Hypothalamus (tissue), 51 donors: ENCODE measurements around the gene LCOR.
A peak's percentile ranks its signal among the peaks of the same experiment; 100 is the strongest.
"Not testable (repeated sequence)": the region's sequence is repeated elsewhere in the genome, so short reads cannot be mapped to it uniquely, and the experiment has no call there.

Source experiments
- DNase-seq, 51 donors: peaks; one replicate each; lab custom pipeline; 2025; lab: John Stamatoyannopoulos, UW

LCOR gene

DNA sequence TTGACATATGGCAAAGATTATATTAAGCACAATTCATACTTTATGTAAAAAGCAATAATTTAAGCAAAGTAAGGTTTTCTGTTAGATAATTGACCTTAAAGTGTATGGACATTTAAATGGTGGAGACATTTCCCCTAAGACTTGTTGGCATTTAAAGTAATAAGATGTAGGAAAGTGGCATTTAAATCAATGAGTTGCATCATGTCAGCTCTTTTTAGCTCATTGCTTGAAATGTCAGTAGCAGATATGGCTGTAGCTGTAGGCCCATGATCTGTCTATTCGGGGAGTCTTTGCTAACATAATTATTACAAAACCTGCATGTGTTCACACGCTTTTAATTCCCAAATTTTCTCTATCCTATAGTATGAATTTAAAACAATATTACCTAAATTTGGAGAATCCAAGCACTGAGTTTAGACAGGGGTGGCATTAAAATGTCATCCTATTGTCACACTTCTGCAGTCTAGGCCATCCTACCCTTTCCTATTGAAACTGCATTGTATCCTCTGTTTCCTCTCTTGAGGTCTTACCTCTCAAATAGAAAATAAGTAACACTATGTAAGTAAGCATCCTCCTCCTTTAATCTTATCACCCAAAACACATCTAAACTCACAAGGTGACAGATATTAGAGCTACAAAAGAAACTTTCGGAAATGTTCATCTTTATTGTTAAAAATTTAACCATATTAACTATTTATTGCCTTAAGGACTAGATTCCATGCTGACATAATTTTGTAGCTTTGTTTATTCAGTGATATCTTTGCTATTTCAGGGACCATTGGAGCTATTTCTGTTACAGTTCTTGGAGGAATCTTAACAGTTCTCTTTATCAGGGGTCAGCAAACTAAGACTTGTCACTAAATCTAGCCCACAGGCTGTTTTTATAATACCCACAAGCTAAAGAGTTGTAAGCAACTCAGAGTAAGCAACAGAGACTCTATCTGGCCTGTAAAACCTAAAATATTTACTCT, 91.2 kb downstream of the LCOR start:
- no peak for DNase-seq

- DNase-seq = no peak
Measured at GRCh38 chr10:96924861-96925260, 92.8 kb downstream of the LCOR start.

DNA sequence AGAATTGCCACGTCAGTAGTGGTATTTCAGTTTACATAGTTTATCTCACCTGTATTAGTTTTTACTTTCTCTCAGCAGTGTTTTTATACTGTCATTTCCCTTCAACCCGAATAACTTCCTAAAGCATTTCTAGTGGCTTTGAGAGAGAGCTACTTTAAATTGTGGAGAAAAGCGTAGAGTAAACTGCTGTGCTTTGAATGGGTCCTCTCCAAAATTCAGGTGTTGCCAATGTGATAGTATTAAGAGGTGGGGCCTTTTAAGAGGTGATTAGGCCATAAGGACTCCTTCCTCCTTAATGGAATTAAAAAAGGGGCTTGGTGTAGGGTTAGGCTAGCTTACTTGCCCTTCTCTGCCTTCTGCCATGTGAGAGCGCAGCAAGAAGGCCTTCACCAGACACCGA, 98.4 kb downstream of the LCOR start:
- DNase-seq = no peak

GRCh38 chr10:96935148-96935547, 103.0 kb downstream of the LCOR start:
- DNase-seq = no peak

GRCh38 chr10:96935810-96936209, 103.7 kb downstream of the LCOR start:
- DNase-seq = no peak

DNA sequence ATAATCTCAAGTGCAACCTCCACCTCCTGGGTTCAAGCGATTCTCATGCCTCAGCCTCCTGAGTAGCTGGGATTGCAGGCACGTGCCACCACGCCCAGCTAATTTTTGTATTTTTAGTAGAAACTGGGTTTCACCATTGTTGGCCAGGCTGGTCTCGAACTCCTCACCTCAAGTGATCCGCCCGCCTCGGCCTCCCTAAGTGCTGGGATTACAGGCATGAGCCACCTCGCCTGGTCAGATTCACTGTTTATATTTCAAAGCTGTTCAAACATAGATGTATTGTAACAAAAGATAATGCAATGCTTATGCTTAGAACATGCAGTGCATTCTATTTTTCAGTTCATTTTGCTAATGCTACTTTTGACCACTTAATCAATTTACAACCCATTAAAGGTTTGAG, 111.1 kb downstream of the LCOR start:
- not testable (repeated sequence) for DNase-seq

DNA sequence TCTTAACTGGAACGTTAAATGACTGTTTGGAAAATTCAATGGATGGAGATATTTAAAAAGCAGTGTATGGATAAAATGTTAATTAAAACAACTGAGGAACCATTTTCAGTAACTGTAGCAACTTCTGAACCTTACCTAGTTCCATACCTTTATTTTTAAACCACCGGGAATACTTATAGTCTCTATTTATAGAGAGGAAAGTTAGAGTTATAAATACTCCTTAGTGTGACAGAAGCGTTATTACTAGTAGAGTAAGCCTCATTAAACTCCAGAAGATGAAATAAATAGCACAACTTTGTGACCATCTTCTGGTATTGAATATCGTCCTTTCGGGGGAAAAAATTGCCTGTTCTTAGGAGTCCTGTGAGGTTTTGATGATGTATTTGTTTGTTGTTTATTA, 114.9 kb downstream of the LCOR start:
- no peak for DNase-seq

DNA sequence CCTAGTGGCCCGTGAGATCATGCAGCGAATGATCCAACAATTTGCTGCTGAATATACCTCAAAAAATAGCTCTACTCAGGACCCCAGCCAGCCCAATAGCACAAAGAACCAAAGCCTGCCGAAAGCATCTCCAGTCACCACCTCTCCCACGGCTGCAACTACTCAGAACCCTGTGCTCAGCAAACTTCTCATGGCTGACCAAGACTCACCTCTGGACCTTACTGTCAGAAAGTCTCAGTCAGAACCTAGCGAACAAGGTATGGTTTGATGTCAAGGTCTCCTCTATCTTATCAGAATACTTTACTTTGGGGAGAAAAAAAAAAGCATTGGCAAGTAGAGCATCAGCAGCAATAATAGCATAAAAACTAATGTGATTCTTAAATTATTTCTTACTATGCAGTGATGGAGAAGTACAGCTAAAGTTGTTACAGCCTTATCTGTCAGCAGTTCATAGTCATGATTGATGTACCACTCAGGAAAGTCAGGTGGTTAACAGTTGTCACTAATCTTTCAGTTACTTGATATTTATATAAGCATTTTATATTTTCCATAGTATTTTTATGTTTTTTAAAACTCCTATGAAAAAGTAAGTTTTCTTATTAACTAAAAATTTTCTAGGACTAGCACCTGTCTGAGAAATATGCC, 117.1 kb downstream of the LCOR start:
- DNase-seq = no peak

GRCh38 chr10:96951954-96952353, 119.9 kb downstream of the LCOR start:
- no peak for DNase-seq

DNA sequence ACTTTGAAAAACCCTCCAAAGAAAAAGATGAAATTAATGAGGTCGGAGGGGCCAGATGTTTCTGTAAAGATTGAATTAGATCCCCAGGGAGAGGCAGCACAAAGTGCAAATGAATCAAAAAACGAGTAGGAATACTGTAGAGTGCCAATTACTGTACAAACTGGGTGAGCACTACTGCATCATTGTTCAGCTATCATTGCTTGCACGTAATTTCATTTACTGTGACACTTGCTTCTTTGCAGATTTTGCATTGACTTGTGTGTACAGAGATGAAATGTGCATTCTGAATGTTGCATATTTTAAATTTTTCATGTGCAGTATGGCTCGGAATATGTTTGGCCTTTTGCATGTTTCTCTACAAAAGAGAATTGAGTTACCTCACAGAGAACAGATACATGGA, 123.7 kb downstream of the LCOR start:
- no peak for DNase-seq

DNA sequence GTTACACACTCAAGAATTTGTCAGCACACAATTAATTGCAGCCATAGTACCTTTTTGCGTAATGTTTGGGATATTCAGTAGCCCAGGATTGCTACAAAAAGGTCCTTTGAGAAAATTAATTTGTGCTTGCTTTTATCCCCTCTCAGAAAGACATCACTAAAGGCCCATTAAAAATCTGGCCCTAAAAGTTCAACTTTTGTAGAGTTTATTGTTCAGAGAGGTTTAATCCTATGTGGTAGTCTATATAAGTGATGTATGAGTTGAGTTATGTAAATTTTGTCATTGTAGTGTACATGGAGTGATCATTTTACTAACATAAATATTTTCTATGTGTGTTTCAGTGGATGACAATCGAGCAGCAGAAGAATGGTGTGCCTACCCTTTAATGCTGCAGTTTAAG, 126.0 kb downstream of the LCOR start:
- no peak for DNase-seq

DNA sequence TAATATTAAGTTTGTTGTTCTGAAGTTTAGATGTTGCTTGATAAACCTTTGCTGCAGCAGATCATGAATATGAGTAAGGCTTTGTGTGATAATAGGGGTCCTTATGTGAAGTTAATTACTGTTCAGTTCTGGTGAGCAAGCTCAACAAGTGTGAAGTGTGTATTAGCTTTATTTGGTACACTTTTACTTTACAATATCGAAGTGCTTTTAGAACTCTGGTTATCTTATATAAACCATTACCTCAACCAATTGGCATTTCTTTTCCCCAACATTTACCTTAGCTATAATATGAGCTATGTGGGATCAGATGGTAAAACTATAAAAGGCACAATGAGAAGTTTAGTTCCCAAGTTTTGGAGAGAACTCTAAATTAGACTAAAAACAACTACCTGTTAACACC, 127.6 kb downstream of the LCOR start:
- no peak for DNase-seq

GRCh38 chr10:96960872-96961271, 128.8 kb downstream of the LCOR start:
- no peak for DNase-seq

- DNase-seq = peak in 1 of 51 donors; percentile 14
Measured at GRCh38 chr10:96964131-96964530, 132.0 kb downstream of the LCOR start.

DNA sequence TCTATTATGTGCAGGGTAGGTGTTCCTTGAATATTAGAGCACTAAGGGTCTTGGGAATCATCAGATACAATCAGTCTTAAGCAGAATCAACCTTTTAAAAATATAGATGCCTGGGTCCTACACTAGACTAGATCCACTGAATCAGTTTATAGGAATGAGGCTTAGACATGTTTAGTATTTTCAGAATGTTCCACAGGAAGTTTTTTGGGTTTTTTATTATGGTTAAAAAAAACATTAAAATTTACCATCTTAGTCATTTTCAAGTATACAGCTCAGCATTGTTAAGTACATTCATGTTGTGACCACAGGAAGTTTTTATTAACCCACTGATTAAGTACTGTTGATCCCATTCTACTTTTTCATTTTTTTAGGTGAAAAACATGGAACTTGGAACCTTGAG, 135.7 kb downstream of the LCOR start:
- no peak for DNase-seq

DNA sequence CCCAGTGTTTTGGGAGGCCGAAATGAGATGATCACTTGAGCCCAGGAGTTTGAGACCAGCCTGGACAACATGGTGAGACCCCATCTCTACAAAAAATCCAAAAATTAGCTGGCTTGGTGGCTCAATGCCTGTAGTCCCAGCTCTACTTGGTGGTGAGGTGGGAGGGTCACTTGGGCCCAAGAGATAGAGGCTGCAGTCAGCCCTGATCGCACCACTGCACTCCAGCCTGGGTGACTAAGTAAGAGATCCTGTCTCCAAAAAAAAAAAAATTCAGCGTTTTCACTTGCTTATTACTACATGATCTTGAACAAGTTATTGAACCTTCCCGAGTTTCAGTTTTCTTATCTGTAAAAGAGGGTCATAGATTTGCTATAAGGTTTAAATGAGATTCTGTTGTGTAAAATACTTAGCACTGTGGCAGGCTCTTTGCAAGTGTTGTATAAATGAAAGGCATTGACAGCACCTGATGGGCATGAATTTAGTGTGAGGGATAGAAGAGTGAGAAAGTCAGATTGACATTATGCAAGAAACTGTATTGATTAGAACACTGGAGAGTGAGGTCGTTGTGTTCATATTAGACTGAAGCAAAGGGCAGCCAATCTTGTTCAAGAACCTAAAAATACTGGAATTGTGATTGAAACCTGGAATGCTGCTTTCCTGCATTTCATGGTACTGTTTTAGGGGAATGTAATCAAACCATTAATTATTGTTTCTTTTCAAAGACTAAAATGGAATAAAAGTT, 136.8 kb downstream of the LCOR start:
- DNase-seq = no peak

DNA sequence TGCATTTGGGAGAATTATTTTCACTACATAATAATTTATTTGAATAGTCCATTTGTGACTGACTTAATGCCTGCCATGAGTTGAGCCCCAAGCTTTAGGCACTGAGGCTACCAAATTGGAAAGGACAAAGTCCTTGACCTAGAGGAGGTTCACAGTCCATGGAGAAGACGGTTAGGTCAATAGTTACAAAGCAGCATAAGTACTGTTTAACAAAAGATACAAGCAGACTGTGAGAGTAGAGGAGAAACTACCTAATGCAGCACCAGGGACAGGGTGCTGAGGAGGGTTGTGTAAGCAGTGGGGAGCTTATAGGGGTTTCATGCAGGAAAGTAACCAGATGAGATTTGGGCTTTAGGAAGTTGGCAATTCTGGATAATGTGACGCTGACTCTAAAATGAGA, 139.2 kb downstream of the LCOR start:
- no peak for DNase-seq

DNA sequence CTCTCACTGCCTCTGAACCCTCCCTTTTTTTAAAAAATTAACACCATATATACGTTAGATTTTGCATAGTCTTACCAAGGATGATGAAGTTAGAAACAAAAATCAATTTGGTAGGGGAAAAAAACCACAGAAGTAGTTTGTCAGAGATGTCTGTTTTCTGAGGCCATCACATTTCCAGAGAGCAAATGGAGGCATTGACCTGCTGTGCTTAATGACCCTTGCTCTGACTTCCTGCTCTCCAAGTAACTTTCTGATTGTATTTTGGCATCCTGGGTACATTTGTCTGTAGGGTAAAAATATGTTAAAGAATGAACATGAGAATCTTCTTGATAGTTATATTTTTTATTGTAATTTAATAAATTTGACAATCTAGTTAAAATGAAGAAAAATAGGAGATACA, 140.2 kb downstream of the LCOR start:
- no peak for DNase-seq

DNA sequence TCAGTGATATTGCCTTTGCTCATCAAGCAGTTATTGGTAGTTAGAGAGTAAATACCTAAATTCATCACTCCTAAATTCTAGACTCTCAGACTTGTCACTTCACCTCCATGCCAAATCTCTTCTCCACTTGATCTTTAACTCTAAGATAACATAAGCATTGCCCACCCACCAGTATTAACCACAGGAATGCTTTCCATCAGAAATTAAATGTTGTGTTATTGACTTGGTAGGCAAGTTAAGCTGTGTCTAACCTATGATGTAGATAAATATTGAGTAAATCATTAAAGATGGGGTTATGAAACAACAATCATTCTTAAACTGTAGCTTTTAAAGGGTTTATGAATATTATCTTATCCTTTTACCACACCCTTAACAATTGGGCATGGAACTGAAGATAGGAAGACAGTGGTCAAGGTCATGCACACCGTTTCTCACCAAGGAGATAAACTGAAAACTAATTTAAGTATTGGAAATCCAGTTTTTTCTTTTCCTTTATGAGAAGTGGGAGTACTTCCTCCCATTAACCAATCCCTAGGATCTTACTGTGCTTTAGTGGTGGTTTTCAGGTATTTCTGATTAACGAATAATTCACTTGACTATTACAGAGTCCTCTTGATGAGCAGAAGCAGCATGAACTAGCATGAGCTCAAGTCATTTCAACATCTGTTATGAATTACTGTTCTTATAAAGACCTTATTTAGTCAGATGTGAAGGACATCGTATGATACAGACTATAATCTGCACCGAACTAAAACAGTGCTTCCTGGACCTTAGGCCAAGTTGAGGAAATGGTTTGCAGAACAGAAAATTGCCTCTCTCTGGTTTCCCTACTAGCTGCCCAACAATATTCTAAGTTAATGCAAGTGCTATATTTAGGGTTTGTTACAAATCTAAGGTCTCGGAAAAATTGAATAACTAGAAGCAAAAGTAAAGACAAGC, 142.0 kb downstream of the LCOR start:
- no peak for DNase-seq

DNA sequence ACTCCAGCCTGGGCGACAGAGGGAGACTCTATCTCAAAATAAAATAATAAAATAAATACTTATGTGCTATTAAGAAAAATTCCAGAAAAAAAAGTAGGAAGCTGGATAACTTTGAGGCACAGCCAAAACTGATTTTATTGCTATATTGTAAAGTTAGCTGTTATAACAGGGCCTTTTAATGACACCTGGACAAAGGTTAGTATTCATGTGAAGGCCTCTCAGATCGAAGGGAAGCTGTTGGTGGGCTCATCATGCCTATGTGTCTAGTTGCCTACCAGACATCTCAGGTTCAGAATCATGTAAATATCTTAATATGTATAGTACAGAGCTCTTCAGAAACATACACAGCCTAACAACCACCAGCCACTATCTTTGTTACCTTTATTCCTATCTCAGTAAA, 143.0 kb downstream of the LCOR start:
- DNase-seq = no peak
